GM13977 (cell line): ENCODE data around the gene HLA-G.

Experiments
- DNase-seq: peaks from one replicate; pipeline ENCODE4 v3.0.0; 2012; ENCODE audit warnings: low spot score
- in situ Hi-C: fragments of 300-500 bp; cut with MboI; formaldehyde crosslinking; loops from one replicate; pipeline ENCODE4 v1.12.0; 2022; ENCODE audit warnings: low sequenced_read_pairs, low pct_unique_long_range_greater_than_20kb, mixed read lengths, inconsistent platforms; ENCODE audit not compliant: unreplicated experiment
- TF ChIP-seq, protein P1 (sequence below): IDR thresholded peaks from 2 replicates; pipeline ENCODE4 v1.5.1; 2012; ENCODE audit warnings: mild to moderate bottlenecking, control low read depth; ENCODE audit not compliant: insufficient read depth; ENCODE audit errors: extremely low read depth, missing control alignments

The HLA-G gene

DNA sequence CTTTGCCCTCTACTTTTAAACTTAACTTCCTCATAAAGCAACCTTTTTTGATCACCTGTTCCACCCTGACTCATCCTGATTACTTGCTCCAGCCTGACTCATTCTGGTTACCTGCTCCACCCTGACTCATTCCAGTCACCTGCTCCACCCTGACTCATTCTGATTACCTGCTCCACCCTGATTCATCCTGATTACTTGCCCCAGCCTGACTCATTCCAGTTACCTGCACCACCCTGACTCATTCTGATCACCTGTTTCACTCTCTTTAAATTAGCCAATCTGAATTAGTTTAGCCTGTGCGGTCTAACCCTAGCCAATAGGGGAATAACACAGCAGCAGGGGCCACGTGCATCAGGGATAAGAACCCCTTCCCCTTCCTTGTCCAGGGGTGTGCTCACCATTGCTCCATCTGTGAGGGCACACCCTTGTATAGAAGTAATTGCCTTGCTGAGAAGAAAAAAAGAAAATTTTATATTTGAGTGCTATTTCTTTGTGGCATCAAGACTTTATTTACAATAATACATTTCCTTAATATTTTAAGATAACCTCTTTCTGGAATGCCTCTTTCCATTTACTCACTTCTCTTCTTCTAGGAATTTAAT, 17.9 kb downstream of the HLA-G start:
- in situ Hi-C loops, result loop anchor here (10.0 kb wide), 1 partner anchor 159 kb away; no protein-coding TSS in a partner anchor

DNA sequence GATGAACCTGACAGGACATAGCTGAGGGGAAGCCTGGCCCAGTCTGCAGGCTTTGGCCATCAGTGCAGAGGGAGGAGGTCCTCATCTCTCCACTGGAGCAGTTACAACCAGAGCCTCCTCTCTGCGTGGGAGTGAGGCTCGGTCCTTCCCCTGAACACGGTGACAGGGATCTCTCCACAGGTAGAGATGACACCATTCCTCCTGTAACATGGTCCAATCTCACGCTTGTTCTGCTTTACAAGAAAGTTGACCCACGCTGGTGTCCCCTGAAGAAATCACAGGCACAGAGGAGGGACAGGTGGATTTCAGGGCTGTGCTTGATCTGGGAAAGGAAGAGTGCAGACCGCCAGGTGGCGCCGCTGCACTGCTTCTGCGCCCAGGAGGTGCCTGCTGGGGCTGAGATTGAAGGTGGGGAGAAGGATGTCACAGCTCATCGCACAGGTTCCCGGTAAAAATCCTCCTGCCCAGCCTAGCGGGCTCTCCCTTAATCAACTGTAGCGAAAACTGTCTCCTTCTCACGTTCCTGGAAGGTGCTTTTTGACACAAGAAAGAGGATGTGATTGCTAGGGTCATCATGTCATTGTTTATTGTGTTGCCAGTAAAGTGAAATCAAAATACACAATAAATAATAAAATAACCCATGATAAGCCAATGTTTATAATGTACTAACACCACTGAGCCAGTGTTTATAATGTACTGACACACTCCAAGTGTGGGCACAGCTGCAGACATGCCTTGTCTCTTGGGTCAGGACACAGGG, 20.4 kb downstream of the HLA-G start:
- TF ChIP-seq, protein P1, sequence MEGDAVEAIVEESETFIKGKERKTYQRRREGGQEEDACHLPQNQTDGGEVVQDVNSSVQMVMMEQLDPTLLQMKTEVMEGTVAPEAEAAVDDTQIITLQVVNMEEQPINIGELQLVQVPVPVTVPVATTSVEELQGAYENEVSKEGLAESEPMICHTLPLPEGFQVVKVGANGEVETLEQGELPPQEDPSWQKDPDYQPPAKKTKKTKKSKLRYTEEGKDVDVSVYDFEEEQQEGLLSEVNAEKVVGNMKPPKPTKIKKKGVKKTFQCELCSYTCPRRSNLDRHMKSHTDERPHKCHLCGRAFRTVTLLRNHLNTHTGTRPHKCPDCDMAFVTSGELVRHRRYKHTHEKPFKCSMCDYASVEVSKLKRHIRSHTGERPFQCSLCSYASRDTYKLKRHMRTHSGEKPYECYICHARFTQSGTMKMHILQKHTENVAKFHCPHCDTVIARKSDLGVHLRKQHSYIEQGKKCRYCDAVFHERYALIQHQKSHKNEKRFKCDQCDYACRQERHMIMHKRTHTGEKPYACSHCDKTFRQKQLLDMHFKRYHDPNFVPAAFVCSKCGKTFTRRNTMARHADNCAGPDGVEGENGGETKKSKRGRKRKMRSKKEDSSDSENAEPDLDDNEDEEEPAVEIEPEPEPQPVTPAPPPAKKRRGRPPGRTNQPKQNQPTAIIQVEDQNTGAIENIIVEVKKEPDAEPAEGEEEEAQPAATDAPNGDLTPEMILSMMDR, result peak; percentile 97
- in situ Hi-C loops, result loop anchor here (10.0 kb wide), 1 partner anchor 157 kb away; no protein-coding TSS in a partner anchor
- peak; percentile 74 for DNase-seq

More for the DNA sequence above, 17.9 kb downstream of the HLA-G start:
- no peak for DNase-seq
- TF ChIP-seq, protein P1, result no peak

DNA sequence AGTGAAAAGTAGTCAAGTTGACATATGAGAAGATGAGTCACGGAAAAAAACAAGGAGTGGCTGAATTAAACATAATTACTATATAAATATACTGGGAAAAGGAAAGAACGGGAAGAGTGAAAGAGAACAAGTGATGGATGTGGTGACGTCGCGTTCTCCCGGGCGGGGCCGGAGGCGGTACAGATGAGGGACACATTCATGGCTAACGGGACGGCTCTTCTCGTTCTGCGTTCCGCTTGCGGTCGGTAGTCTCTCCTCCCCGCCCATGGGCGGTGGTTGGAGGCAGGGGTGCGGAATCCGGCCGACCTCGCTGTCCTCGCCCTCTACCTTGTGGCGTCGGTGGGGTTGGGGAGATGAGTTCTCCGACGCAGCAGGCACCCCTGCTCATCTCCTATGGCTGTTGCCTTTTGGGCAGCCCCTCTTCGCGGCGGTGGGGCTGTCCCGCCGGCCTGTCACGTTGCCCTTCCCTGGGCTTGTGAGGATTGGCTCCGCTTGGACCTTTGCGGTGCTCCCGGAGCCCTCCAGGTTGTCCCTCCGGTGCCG, 22.5 kb downstream of the HLA-G start:
- in situ Hi-C loops, result no loop called here
- DNase-seq, result no peak
- TF ChIP-seq, protein P1, result no peak

DNA sequence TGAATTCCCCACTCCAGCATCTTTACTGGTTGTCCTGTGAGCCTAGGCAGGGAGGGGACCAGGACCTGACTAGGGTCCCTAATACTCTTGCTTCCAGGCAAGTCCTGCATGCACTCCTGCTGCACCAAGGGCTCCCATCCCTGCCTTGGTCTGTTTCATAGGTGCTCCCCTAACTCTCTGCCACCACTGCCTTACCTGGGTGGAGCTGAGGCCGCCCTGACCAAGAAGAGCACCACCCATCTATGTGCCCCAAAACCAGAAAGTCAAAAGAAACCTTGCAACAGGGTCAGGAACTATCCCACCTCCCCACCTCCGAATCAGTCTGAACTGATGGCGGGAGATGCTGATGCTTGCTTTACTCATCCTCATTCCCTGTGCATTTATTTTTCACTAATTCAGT, 23.6 kb downstream of the HLA-G start:
- TF ChIP-seq, protein P1, result no peak
- in situ Hi-C loops, result no loop called here

DNA sequence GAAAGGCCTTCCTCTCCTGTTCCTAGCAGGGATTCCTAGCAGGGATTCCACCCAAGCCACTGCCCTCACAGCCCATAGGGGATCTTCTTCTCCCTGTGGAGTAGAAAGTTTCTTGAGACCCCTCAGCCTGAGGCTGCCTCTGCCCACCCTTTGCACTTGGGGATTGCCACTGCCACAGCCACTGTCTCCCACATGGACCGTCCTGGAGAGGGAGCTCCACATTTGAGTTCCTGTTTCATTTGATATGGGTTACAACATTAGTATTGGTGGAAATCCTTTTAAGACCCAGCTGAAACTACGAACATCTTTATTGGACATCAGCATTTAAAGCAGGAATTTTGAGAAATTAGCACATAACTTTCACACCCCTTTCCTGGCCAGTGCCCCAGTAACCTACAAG, 25.6 kb downstream of the HLA-G start:
- TF ChIP-seq, protein P1, result no peak
- in situ Hi-C loops, result no loop called here
- DNase-seq, result no peak

More for the DNA sequence above, 23.6 kb downstream of the HLA-G start:
- DNase-seq, result no peak

DNA sequence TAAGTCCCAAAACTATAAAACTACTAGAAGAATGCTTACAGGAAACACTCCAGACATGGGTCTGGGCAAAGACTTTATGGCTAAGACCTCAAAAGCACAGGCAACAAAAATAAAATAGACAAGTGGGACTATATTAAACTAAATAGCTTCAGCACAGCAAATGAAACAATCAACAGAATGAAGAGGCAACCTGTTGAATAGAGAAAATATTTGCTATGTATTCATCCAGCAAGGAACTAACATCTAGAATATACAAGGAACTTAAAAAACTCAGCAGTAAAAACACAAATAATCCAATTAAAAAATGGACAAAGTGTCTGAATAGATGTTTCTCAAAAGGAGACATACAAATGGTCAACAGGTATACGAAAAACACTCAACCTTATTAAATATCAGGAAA, 30.4 kb downstream of the HLA-G start:
- TF ChIP-seq, protein P1, result no peak
- DNase-seq, result no peak
- in situ Hi-C loops, result no loop called here
